Ascending aorta (tissue), 2 donors: ENCODE results near the gene CFAP97D1. TPM values are rescaled to one million over a fixed set of nuclear protein-coding genes. Genes with fewer than 3 reads are reported as not detected.

ENCODE experiments used
- DNase-seq, 2 donors: peaks; one replicate each; pipeline ENCODE4 v3.0.0-alpha.2; 2019; ENCODE audit warnings: low spot score in 2 of 2
- H3K27ac ChIP-seq, 2 donors: fragments of 200-600 bp; sonication (generic); one replicate each; pipeline ENCODE4 v1.5.1; 2016 to 2017; ENCODE audit warnings: mild to moderate bottlenecking in 1 of 2
- H3K27me3 ChIP-seq: fragments of 200-600 bp; sonication (generic); one replicate; pipeline ENCODE4 v1.5.1; 2017
- H3K36me3 ChIP-seq, 2 donors: fragments of 200-600 bp; sonication (generic); one replicate each; pipeline ENCODE4 v1.5.1; 2016
- H3K4me1 ChIP-seq, 2 donors: fragments of 200-600 bp; sonication (generic); one replicate each; pipeline ENCODE4 v1.5.1; 2016 to 2017; ENCODE audit warnings: mild to moderate bottlenecking in 1 of 2
- H3K4me3 ChIP-seq, 2 donors: fragments of 200-600 bp; sonication (generic); one replicate each; pipeline ENCODE4 v1.5.1; 2016 to 2017; ENCODE audit warnings: mild to moderate bottlenecking in 1 of 2
- H3K9me3 ChIP-seq, 2 donors: fragments of 200-600 bp; sonication (generic); one replicate each; pipeline ENCODE4 v1.5.1; 2016
- intact Hi-C: fragments of 100-400 bp; cut with DNase I; formaldehyde crosslinking; loops from one replicate; pipeline ENCODE4 v1.15.1; 2023
- total RNA-seq: library from RNA; depleted of rRNA; stranded (reverse); fragments of >200 nt; gene quantifications from one replicate; pipeline ENCODE4 v1.1.0, GENCODE V29; 2016
- TF ChIP-seq, protein P1 (sequence below), 3 experiments: fragments of 200-600 bp in 2 of 3; fragments of 450-650 bp in 1 of 3; sonication (generic) in 2 of 3; IDR thresholded peaks; one replicate each; pipeline ENCODE4 v1.5.1; 2016 to 2019; ENCODE audit warnings: antibody characterized with exemption in 3 of 3, mild to moderate bottlenecking in 1 of 3, moderate library complexity in 1 of 3

CFAP97D1 gene
- total RNA-seq = not detected

DNA sequence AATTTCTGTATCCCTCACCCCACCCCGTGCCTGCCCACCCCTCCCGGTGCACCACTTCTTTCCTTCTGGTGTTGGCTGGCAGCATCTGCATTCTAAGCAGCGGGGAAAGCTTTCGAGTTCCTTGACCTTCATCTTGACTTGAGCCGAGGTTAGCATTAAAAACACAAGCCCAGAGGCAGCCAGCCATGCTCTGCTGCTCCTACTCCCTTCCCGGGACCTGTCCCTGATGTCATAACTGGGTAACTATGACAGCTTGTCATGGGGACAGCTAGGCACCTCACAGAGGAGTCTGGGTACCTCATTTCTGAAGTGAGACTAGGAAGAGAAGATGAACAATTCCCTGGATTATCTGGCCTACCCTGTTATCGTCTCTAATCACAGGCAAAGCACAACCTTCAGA is at the start of gene CFAP97D1:
Gene CFAP97D1, plus strand, starts transcription at position 301 of the 400 bp plus-strand sequence. Its CDS starts 28 bp downstream, at position 329.
- peak within 1 kb of the TSS; percentile 82 to 93 for H3K4me3 ChIP-seq
- intact Hi-C loops = no loop called here
- peak within 1 kb of the TSS; percentile 98 to 100 for H3K27ac ChIP-seq

DNA sequence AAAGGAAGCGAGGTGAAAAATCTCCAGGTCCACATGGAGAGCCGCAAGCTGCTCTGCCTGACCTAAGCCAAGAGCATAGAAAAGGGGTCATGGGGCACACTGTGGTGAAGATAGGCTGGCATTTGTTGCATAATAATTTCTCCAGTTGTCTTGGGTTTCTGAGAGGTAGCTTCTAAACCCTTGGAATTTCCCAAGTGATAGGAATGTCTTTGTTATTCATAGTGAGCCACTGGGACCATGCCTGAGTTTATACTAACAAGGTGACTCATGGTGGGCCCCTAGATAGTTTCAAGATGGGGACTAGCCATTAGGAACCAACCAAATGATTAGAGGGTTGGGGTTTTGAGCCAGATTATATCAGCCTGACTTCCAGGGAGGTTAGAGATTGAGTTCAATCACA is 47.3 kb upstream of the CFAP97D1 start:
- TF ChIP-seq, protein P1, sequence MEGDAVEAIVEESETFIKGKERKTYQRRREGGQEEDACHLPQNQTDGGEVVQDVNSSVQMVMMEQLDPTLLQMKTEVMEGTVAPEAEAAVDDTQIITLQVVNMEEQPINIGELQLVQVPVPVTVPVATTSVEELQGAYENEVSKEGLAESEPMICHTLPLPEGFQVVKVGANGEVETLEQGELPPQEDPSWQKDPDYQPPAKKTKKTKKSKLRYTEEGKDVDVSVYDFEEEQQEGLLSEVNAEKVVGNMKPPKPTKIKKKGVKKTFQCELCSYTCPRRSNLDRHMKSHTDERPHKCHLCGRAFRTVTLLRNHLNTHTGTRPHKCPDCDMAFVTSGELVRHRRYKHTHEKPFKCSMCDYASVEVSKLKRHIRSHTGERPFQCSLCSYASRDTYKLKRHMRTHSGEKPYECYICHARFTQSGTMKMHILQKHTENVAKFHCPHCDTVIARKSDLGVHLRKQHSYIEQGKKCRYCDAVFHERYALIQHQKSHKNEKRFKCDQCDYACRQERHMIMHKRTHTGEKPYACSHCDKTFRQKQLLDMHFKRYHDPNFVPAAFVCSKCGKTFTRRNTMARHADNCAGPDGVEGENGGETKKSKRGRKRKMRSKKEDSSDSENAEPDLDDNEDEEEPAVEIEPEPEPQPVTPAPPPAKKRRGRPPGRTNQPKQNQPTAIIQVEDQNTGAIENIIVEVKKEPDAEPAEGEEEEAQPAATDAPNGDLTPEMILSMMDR (IDR thresholded peaks at IDR 0.05) = no peak
- intact Hi-C loops = no loop called here

More for the DNA sequence above, at the start of gene CFAP97D1:
- Histone ChIP-seq H3K9me3 (no peaks in the 10 kb centered on the region), H3K4me1 (peaks cover 4 to 26% of the 10 kb centered on the region in 2 donors), H3K36me3 (peaks cover 0 to 10% of the 10 kb centered on the region in 2 donors), H3K27me3 (no peaks in the 10 kb centered on the region)
- TF ChIP-seq, protein P1 (IDR thresholded peaks at IDR 0.05) = no peak
- DNase-seq = no peak

DNA sequence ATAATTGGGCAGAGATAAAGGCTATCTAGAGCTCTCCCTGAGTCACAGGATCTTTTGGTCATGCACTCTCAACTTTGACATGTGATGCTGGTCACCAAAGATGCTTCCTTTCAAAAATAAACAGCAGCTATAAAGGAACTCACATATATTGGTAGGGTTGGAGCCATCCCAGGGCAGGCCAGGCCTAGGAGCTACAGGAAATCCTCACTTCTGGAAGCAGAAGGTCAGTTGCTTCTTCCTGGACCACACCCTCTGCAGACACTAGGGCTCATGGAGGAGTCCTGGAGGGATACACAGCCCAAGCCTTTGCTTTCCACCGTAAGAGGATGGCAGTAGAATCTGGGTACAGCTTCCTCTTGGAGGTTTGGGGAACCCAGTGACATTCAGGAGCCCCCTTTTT is 46.3 kb upstream of the CFAP97D1 start:
- TF ChIP-seq, protein P1 (IDR thresholded peaks at IDR 0.05) = no peak
- H3K27ac ChIP-seq = no peak overlapping the region
- H3K36me3 ChIP-seq = no peaks in the 10 kb centered on the region
- DNase-seq = no peak
- no peak overlapping the region for H3K4me3 ChIP-seq
- intact Hi-C loops = no loop called here
- no peaks in the 10 kb centered on the region for H3K9me3 ChIP-seq
- no peaks in the 10 kb centered on the region for H3K27me3 ChIP-seq
- peaks cover 0 to 3% of the 10 kb centered on the region in 2 donors for H3K4me1 ChIP-seq

More for the DNA sequence above, 47.3 kb upstream of the CFAP97D1 start:
- Histone ChIP-seq H3K36me3 (no peaks in the 10 kb centered on the region), H3K4me3 (no peak overlapping the region), H3K4me1 (peaks cover 0 to 3% of the 10 kb centered on the region in 2 donors), H3K27ac (no peak overlapping the region), H3K27me3 (no peaks in the 10 kb centered on the region), H3K9me3 (no peaks in the 10 kb centered on the region)
- DNase-seq = no peak

DNA sequence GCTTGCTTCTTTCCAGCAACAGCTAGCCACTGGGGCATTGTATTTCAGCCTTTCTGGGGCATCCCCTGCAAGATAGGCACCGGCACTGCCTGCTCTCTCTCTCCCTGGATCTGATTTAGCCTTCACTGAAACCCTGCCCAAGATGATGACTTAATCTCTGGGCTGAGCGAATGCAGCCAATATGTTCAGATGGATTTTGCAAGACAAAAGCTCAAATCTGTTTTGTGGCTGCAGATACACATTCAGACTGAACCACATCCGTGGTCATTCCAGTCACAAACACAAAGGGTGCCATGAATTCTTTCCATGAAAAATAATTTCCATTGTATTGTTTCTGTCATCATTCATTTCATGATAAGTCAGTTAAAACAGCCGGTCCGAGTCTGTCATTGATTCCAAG is 45.9 kb upstream of the CFAP97D1 start:
- intact Hi-C loops = no loop called here
- H3K27me3 ChIP-seq = no peaks in the 10 kb centered on the region
- no peaks in the 10 kb centered on the region for H3K36me3 ChIP-seq
- no peak overlapping the region for H3K27ac ChIP-seq
- H3K4me1 ChIP-seq = peaks cover 0 to 3% of the 10 kb centered on the region in 2 donors
- TF ChIP-seq, protein P1 (IDR thresholded peaks at IDR 0.05) = no peak
- no peak overlapping the region for H3K4me3 ChIP-seq
- H3K9me3 ChIP-seq = no peaks in the 10 kb centered on the region
- DNase-seq = no peak

DNA sequence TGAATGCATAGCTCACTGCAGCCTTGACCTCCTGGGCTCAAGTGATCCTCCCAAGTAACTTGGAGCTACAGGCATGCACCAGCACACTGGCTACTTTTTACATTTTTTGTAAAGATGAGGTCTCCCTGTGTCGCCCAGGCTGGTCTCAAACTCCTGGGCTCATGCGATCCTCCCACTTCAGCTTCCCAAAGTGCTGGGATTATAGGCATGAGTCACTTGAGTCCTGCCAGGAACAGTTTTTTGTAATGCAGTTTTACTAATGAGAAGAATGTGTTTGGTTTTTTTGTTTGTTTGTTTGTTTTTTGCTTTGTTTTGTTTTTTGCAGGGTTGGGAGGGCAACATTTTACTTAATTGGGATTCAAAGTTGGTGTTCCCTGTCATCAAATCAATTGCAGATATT is 43.8 kb upstream of the CFAP97D1 start:
- DNase-seq = no peak
- peaks cover 7 to 19% of the 10 kb centered on the region in 2 donors for H3K4me1 ChIP-seq
- H3K36me3 ChIP-seq = no peaks in the 10 kb centered on the region
- H3K27ac ChIP-seq = no peak overlapping the region
- no peaks in the 10 kb centered on the region for H3K9me3 ChIP-seq
- no peaks in the 10 kb centered on the region for H3K27me3 ChIP-seq
- intact Hi-C loops = no loop called here
- TF ChIP-seq, protein P1 (IDR thresholded peaks at IDR 0.05) = no peak
- H3K4me3 ChIP-seq = no peak overlapping the region

DNA sequence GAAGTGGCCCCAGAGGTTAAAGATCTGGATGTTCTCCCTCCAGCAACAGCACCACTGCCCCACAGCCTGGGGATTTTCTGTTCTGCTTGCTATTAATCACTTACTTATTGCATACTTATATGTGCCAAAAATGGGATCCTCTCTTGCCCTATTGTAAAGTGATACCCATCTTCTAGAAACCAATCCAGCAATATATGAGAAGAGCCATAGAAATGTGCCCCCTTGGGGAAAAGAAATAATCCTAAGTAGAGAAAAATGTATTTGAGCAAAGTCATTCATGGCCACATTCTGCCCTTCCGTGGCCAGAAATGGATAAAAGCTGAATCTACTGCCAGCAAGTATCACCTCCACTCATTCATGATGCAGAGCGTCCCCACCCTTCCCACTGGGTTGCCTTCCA is 42.5 kb upstream of the CFAP97D1 start:
- no peak overlapping the region for H3K27ac ChIP-seq
- H3K27me3 ChIP-seq = no peaks in the 10 kb centered on the region
- H3K9me3 ChIP-seq = no peaks in the 10 kb centered on the region

More for the DNA sequence above, 42.5 kb upstream of the CFAP97D1 start:
- Histone ChIP-seq H3K4me1 (peaks cover 7 to 19% of the 10 kb centered on the region in 2 donors), H3K36me3 (no peaks in the 10 kb centered on the region), H3K4me3 (no peak overlapping the region)
- DNase-seq = no peak
- TF ChIP-seq, protein P1 (IDR thresholded peaks at IDR 0.05) = no peak
- intact Hi-C loops = no loop called here
